NCI-H1092 (cell line): Measurements from ENCODE around the gene EHHADH.
A peak's percentile ranks its signal among the peaks of the same experiment; 100 is the strongest.
"Not testable (repeated sequence)": the region's sequence is repeated elsewhere in the genome, so short reads cannot be mapped to it uniquely, and the experiment has no call there.

Source experiments
- DNase-seq: peaks from one replicate; lab custom pipeline; 2025; lab: John Stamatoyannopoulos, UW

The EHHADH gene

GRCh38 chr3:185251272-185251671 lies 2.6 kb downstream of the EHHADH start:
- DNase-seq: no peak

- DNase-seq: no peak
These were observed 3.2 kb downstream of the EHHADH start for GRCh38 chr3:185250653-185251052.

- DNase-seq: no peak
These were observed 3.6 kb downstream of the EHHADH start for GRCh38 chr3:185250247-185250646.

- no peak for DNase-seq
These were observed 11.2 kb downstream of the EHHADH start for GRCh38 chr3:185242642-185243041.

GRCh38 chr3:185236969-185237368 lies 16.9 kb downstream of the EHHADH start:
- no peak for DNase-seq

GRCh38 chr3:185233328-185233727 lies 20.5 kb downstream of the EHHADH start:
- no peak for DNase-seq

GRCh38 chr3:185226526-185226925 lies 27.3 kb downstream of the EHHADH start:
- DNase-seq: not testable (repeated sequence)

- no peak for DNase-seq
These were observed 28.3 kb downstream of the EHHADH start for GRCh38 chr3:185225523-185225922.

GRCh38 chr3:185225080-185225479 lies 28.8 kb downstream of the EHHADH start:
- DNase-seq: no peak

- no peak for DNase-seq
These were observed 32.6 kb downstream of the EHHADH start for GRCh38 chr3:185221203-185221602.

GRCh38 chr3:185216607-185216958 lies 37.3 kb downstream of the EHHADH start:
- DNase-seq: peak; percentile 3

- no peak for DNase-seq
These were observed 37.8 kb downstream of the EHHADH start for GRCh38 chr3:185215873-185216606.

GRCh38 chr3:185212559-185212958 lies 41.3 kb downstream of the EHHADH start:
- DNase-seq: no peak

GRCh38 chr3:185212086-185212485 lies 41.8 kb downstream of the EHHADH start:
- no peak for DNase-seq

- no peak for DNase-seq
These were observed 43.2 kb downstream of the EHHADH start for GRCh38 chr3:185210621-185211142.

- no peak for DNase-seq
These were observed 45.0 kb downstream of the EHHADH start for GRCh38 chr3:185208823-185209222.

GRCh38 chr3:185207931-185208746 lies 45.7 kb downstream of the EHHADH start:
- no peak for DNase-seq

- no peak for DNase-seq
These were observed 46.4 kb downstream of the EHHADH start for GRCh38 chr3:185207481-185207880.

GRCh38 chr3:185205865-185206264 lies 48.0 kb downstream of the EHHADH start:
- no peak for DNase-seq

GRCh38 chr3:185204894-185205293 lies 49.0 kb downstream of the EHHADH start:
- no peak for DNase-seq

- DNase-seq: no peak
These were observed 53.2 kb downstream of the EHHADH start for GRCh38 chr3:185200639-185201038.

GRCh38 chr3:185199671-185200070 lies 54.2 kb downstream of the EHHADH start:
- no peak for DNase-seq

- DNase-seq: no peak
These were observed 54.6 kb downstream of the EHHADH start for GRCh38 chr3:185199206-185199605.
